Measurements from ENCODE around the gene SEPTIN1.

DNA sequence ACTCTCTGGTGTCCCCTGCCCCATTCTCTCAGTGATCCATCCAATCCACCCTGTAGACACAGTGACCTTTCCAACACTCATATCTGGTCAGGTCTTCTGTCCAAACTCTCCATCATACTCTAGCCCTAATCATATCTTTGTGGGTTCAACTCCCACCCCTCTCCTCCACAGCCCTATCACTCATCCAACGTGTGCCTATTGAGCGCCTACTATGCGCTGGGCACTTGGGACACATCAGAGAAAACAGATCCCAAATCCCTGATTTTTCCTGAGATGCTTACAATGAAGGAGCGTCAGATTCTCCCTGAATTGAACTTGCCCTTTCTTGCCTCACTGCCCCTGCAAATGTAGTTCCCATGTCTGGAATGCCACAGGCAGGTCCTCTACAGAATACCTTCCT is 45.7 kb upstream of the SEPTIN1 start:
- TF ChIP-seq CTCF (IDR thresholded peaks at IDR 0.05) (no peak), RFX5 (IDR thresholded peaks at IDR 0.05; ENCODE audit: low read length) (no peak), RXRA (IDR thresholded peaks at IDR 0.05; ENCODE audit: borderline replicate concordance, low read depth) (no peak), GABPA (IDR thresholded peaks at IDR 0.05; ENCODE audit: low read depth) (no peak), POLR2AphosphoS5 (IDR thresholded peaks at IDR 0.05; ENCODE audit: low read depth, low read length) (no peak), GATA2 (CRISPR knock-in tag; IDR thresholded peaks at IDR 0.05) (no peak)
- TF ChIP-seq, protein P1, sequence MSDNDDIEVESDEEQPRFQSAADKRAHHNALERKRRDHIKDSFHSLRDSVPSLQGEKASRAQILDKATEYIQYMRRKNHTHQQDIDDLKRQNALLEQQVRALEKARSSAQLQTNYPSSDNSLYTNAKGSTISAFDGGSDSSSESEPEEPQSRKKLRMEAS (IDR thresholded peaks at IDR 0.05; ENCODE audit: low read depth) = no peak
- TF ChIP-seq, protein P2, sequence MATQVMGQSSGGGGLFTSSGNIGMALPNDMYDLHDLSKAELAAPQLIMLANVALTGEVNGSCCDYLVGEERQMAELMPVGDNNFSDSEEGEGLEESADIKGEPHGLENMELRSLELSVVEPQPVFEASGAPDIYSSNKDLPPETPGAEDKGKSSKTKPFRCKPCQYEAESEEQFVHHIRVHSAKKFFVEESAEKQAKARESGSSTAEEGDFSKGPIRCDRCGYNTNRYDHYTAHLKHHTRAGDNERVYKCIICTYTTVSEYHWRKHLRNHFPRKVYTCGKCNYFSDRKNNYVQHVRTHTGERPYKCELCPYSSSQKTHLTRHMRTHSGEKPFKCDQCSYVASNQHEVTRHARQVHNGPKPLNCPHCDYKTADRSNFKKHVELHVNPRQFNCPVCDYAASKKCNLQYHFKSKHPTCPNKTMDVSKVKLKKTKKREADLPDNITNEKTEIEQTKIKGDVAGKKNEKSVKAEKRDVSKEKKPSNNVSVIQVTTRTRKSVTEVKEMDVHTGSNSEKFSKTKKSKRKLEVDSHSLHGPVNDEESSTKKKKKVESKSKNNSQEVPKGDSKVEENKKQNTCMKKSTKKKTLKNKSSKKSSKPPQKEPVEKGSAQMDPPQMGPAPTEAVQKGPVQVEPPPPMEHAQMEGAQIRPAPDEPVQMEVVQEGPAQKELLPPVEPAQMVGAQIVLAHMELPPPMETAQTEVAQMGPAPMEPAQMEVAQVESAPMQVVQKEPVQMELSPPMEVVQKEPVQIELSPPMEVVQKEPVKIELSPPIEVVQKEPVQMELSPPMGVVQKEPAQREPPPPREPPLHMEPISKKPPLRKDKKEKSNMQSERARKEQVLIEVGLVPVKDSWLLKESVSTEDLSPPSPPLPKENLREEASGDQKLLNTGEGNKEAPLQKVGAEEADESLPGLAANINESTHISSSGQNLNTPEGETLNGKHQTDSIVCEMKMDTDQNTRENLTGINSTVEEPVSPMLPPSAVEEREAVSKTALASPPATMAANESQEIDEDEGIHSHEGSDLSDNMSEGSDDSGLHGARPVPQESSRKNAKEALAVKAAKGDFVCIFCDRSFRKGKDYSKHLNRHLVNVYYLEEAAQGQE (IDR thresholded peaks at IDR 0.05; ENCODE audit: low read depth, low read length) = no peak

Data from SK-N-SH (cell line).